A549 (cell line): Measurements from ENCODE around the gene TAF1B.

Experiments
- BHLHE40 ChIP-seq: IDR thresholded peaks from 2 replicates; pipeline ENCODE4 v1.6.1; 2012; ENCODE audit warnings: low read depth, low read length, inconsistent platforms
- CHD4 ChIP-seq: fragments of 200-600 bp; sonication (generic); IDR thresholded peaks from 2 replicates; pipeline ENCODE4 v1.6.1; 2016; ENCODE audit warnings: antibody characterized with exemption, mild to moderate bottlenecking, borderline replicate concordance
- EHMT2 ChIP-seq: fragments of 200-600 bp; sonication (generic); IDR thresholded peaks from 2 replicates; pipeline ENCODE4 v1.6.1; 2016; ENCODE audit warnings: antibody characterized with exemption, low read depth, mild to moderate bottlenecking, moderate library complexity
- EP300 ChIP-seq, 2 experiments: fragments of >200 bp; sonication (Bioruptor Twin); formaldehyde crosslinking; IDR thresholded peaks; 2 replicates in 1 of 2; 3 replicates in 1 of 2; pipeline ENCODE4 v1.6.1; 2016 to 2017
- ESRRA ChIP-seq: fragments of 150-350 bp; IDR thresholded peaks from 2 replicates; pipeline ENCODE4 v1.6.1; 2014; ENCODE audit warnings: mild to moderate bottlenecking, low read length, borderline replicate concordance
- JUNB ChIP-seq: fragments of >200 bp; sonication (Bioruptor Twin); formaldehyde crosslinking; IDR thresholded peaks from 2 replicates; pipeline ENCODE4 v1.6.1; 2016
- KDM1A ChIP-seq: fragments of 200-600 bp; sonication (generic); IDR thresholded peaks from 2 replicates; pipeline ENCODE4 v1.6.1; 2016; ENCODE audit warnings: low read depth, mild to moderate bottlenecking
- NFE2L2 ChIP-seq: fragments of 150-350 bp; conservative IDR thresholded peaks from 2 replicates; pipeline ENCODE4 v1.6.1; 2014; ENCODE audit warnings: low read length
- POLR2A ChIP-seq: IDR thresholded peaks from 2 replicates; pipeline ENCODE4 v1.6.1; 2012; ENCODE audit warnings: mild to moderate bottlenecking, low read length
- POLR2AphosphoS2 ChIP-seq: conservative IDR thresholded peaks from 2 replicates; pipeline ENCODE4 v1.6.1; 2012; ENCODE audit warnings: low read length, improper control_type of control experiment, inconsistent platforms
- RAD21 ChIP-seq, 2 experiments: fragments of >200 bp in 1 of 2; sonication (Bioruptor Twin) in 1 of 2; formaldehyde crosslinking in 1 of 2; IDR thresholded peaks in 1 of 2; conservative IDR thresholded peaks in 1 of 2; 2 replicates in 1 of 2; 3 replicates in 1 of 2; pipeline ENCODE4 v1.6.1; 2012 to 2018; ENCODE audit warnings: inconsistent platforms in 1 of 2
- SREBF2 ChIP-seq: fragments of 450-650 bp; IDR thresholded peaks from 2 replicates; pipeline ENCODE4 v1.6.1; 2014; ENCODE audit warnings: mild to moderate bottlenecking, moderate library complexity
- TF ChIP-seq, protein P1 (sequence below): fragments of >200 bp; sonication (Bioruptor Twin); formaldehyde crosslinking; IDR thresholded peaks from 3 replicates; pipeline ENCODE4 v1.5.1; 2016
- TF ChIP-seq, protein P2 (sequence below): fragments of 150-350 bp; IDR thresholded peaks from 2 replicates; pipeline ENCODE4 v1.6.1; 2014; ENCODE audit warnings: low read depth, mild to moderate bottlenecking, low read length

DNA sequence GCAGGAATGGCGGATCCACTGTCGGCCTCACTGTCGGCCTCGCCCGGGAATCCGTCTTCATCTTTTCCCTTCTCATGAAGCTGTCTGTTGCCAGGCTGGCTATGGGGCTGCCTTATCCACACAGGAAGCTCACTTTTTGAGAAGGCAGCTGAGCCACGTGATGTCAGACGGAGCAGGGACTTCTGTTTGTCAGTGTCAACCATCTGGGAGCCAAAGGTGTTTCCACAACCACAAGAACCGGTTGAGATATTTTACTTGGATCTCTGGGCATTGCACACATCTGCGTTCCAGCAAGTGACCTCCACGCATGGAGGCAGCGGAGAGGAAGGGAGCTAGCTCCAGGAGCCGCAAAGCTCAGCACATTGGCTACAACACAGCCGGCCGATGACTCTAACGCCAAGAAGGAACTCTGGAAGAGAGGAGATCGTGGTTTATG, 27.4 kb upstream of the TAF1B start:
- TF ChIP-seq POLR2AphosphoS2 (no peak), KDM1A (no peak), SREBF2 (no peak), POLR2A (no peak), JUNB (no peak), RAD21 (conservative IDR thresholded peaks at IDR 0.05 in 1 of 2, IDR thresholded peaks at IDR 0.05 in 1 of 2) (no peak), ESRRA (no peak), CHD4 (no peak), EHMT2 (no peak), EP300 (IDR thresholded peaks at IDR 0.05) (no peak), BHLHE40 (no peak), NFE2L2 (no peak)
- TF ChIP-seq, protein P1, sequence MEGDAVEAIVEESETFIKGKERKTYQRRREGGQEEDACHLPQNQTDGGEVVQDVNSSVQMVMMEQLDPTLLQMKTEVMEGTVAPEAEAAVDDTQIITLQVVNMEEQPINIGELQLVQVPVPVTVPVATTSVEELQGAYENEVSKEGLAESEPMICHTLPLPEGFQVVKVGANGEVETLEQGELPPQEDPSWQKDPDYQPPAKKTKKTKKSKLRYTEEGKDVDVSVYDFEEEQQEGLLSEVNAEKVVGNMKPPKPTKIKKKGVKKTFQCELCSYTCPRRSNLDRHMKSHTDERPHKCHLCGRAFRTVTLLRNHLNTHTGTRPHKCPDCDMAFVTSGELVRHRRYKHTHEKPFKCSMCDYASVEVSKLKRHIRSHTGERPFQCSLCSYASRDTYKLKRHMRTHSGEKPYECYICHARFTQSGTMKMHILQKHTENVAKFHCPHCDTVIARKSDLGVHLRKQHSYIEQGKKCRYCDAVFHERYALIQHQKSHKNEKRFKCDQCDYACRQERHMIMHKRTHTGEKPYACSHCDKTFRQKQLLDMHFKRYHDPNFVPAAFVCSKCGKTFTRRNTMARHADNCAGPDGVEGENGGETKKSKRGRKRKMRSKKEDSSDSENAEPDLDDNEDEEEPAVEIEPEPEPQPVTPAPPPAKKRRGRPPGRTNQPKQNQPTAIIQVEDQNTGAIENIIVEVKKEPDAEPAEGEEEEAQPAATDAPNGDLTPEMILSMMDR, result no peak
- TF ChIP-seq, protein P2, sequence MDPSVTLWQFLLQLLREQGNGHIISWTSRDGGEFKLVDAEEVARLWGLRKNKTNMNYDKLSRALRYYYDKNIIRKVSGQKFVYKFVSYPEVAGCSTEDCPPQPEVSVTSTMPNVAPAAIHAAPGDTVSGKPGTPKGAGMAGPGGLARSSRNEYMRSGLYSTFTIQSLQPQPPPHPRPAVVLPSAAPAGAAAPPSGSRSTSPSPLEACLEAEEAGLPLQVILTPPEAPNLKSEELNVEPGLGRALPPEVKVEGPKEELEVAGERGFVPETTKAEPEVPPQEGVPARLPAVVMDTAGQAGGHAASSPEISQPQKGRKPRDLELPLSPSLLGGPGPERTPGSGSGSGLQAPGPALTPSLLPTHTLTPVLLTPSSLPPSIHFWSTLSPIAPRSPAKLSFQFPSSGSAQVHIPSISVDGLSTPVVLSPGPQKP, result no peak
